Progenitor cell of endocrine pancreas (in vitro differentiated cells): Measurements from ENCODE around the gene MAD1L1. TPM values are rescaled to one million over a fixed set of nuclear protein-coding genes. Genes with fewer than 3 reads are reported as not detected.

Experiments used
- DNase-seq: peaks from one replicate; pipeline ENCODE4 v3.0.0; 2021; ENCODE audit warnings: low spot score; ENCODE audit not compliant: unreplicated experiment
- H3K27ac Mint-ChIP-seq: 2 replicates; pipeline ENCODE4 v1.8.0; 2021; ENCODE audit warnings: mild to moderate bottlenecking, moderate library complexity, mixed read lengths
- H3K27me3 Mint-ChIP-seq: 2 replicates; pipeline ENCODE4 v1.8.0; 2021; ENCODE audit warnings: mixed read lengths
- H3K36me3 Mint-ChIP-seq: 2 replicates; pipeline ENCODE4 v1.8.0; 2022; ENCODE audit warnings: mixed read lengths; ENCODE audit not compliant: insufficient read depth
- H3K4me1 Mint-ChIP-seq: 2 replicates; pipeline ENCODE4 v1.8.0; 2021; ENCODE audit warnings: low read depth, mixed read lengths
- H3K4me3 Mint-ChIP-seq: 2 replicates; pipeline ENCODE4 v1.8.0; 2021; ENCODE audit warnings: low read depth, mild to moderate bottlenecking, moderate library complexity, mixed read lengths
- H3K9me3 Mint-ChIP-seq: 2 replicates; pipeline ENCODE4 v1.8.0; 2021; ENCODE audit warnings: low read depth, mixed read lengths
- CTCF ChIP-seq: fragments of 200-600 bp; sonication (generic); IDR thresholded peaks from one replicate; pipeline ENCODE4 v1.5.0; 2021; ENCODE audit warnings: antibody characterized with exemption, mild to moderate bottlenecking; ENCODE audit not compliant: unreplicated experiment
- total RNA-seq: library from RNA; stranded (reverse); gene quantifications from 2 replicates; pipeline ENCODE4 v1.2.1, GENCODE V29; 2021

Gene MAD1L1
- total RNA-seq, 1 donor from 2014 or later: 49.8 TPM

GRCh38 chr7:2259480-2259879, 26.7 kb upstream of the MAD1L1 start:
- Mint-ChIP-seq H3K4me3 (no peak overlapping the region), H3K27ac (no peak overlapping the region), H3K36me3 (peaks cover 7% of the 10 kb centered on the region), H3K4me1 (no peaks in the 10 kb centered on the region), H3K9me3 (no peaks in the 10 kb centered on the region), H3K27me3 (no peaks in the 10 kb centered on the region)
- TF ChIP-seq CTCF: no peak
- DNase-seq: no peak

GRCh38 chr7:2258661-2259365, 26.1 kb upstream of the MAD1L1 start:
- H3K36me3 Mint-ChIP-seq: peaks cover 2% of the 10 kb centered on the region
- H3K27ac Mint-ChIP-seq: no peak overlapping the region
- H3K4me3 Mint-ChIP-seq: no peak overlapping the region
- no peaks in the 10 kb centered on the region for H3K4me1 Mint-ChIP-seq
- H3K27me3 Mint-ChIP-seq: no peaks in the 10 kb centered on the region
- TF ChIP-seq CTCF: no peak
- H3K9me3 Mint-ChIP-seq: no peaks in the 10 kb centered on the region
- no peak for DNase-seq

DNA sequence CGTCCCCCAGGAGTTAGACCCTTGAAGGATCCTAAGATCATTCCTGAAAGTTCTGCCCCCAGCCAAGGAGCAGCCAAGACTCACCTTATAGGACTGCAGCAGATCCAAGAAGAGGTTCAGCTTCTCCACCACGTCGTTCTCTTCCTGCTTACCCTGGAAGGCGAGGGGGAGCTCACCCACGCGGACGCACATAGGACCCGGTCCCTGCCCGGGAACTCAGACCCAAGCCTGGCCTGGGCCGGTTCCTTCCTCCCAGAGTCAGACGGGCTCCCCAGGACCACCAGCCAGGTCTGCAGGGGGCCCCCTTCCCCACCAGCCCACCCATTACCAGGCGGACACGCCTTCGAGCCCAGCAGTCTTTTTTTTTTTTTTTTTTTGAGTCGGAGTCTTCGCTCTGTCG, 24.9 kb upstream of the MAD1L1 start:
- Mint-ChIP-seq H3K36me3 (peaks cover 2% of the 10 kb centered on the region), H3K9me3 (no peaks in the 10 kb centered on the region), H3K27me3 (no peaks in the 10 kb centered on the region), H3K27ac (no peak overlapping the region), H3K4me3 (no peak overlapping the region), H3K4me1 (no peaks in the 10 kb centered on the region)
- no peak for DNase-seq
- no peak for TF ChIP-seq CTCF

GRCh38 chr7:2257046-2257551, 24.4 kb upstream of the MAD1L1 start:
- H3K36me3 Mint-ChIP-seq: peaks cover 2% of the 10 kb centered on the region
- no peak for TF ChIP-seq CTCF
- no peaks in the 10 kb centered on the region for H3K27me3 Mint-ChIP-seq
- no peak overlapping the region for H3K4me3 Mint-ChIP-seq
- no peaks in the 10 kb centered on the region for H3K9me3 Mint-ChIP-seq
- H3K27ac Mint-ChIP-seq: no peak overlapping the region
- no peaks in the 10 kb centered on the region for H3K4me1 Mint-ChIP-seq
- DNase-seq: no peak

GRCh38 chr7:2256306-2257045, 23.7 kb upstream of the MAD1L1 start:
- Mint-ChIP-seq H3K9me3 (no peaks in the 10 kb centered on the region), H3K27me3 (no peaks in the 10 kb centered on the region), H3K4me3 (no peak overlapping the region), H3K36me3 (peaks cover 2% of the 10 kb centered on the region), H3K27ac (peak overlapping the region; percentile 45), H3K4me1 (no peaks in the 10 kb centered on the region)
- TF ChIP-seq CTCF: no peak
- no peak for DNase-seq
